IPS-15b (cell line): ENCODE measurements around the gene B3GNT9.

ENCODE experiments used
- H3K27me3 ChIP-seq: one replicate; pipeline ENCODE4 v1.6.1; 2013; ENCODE audit warnings: low read length; ENCODE audit not compliant: control insufficient read depth, insufficient read depth
- H3K36me3 ChIP-seq: one replicate; pipeline ENCODE4 v1.6.1; 2013; ENCODE audit warnings: low read length; ENCODE audit not compliant: control insufficient read depth, insufficient read depth
- H3K4me1 ChIP-seq: one replicate; pipeline ENCODE4 v1.6.1; 2013; ENCODE audit warnings: mild to moderate bottlenecking, low read length; ENCODE audit not compliant: control insufficient read depth, insufficient read depth
- H3K4me3 ChIP-seq: one replicate; pipeline ENCODE4 v1.5.1; 2013; ENCODE audit warnings: low read depth, low read length
- H3K9ac ChIP-seq: one replicate; pipeline ENCODE4 v1.6.1; 2013; ENCODE audit warnings: low read depth, mild to moderate bottlenecking, low read length
- H3K9me3 ChIP-seq: one replicate; pipeline ENCODE4 v1.6.1; 2013; ENCODE audit warnings: mild to moderate bottlenecking, low read length; ENCODE audit not compliant: control insufficient read depth, insufficient read depth

Gene B3GNT9

GRCh38 chr16:67173808-67174705 is 23.3 kb upstream of the B3GNT9 start:
- Histone ChIP-seq H3K36me3 (no peaks in the 10 kb centered on the region), H3K4me1 (peaks cover 12% of the 10 kb centered on the region), H3K9ac (no peak overlapping the region), H3K9me3 (no peaks in the 10 kb centered on the region), H3K27me3 (peaks cover 82% of the 10 kb centered on the region), H3K4me3 (peak overlapping the region; percentile 59)

DNA sequence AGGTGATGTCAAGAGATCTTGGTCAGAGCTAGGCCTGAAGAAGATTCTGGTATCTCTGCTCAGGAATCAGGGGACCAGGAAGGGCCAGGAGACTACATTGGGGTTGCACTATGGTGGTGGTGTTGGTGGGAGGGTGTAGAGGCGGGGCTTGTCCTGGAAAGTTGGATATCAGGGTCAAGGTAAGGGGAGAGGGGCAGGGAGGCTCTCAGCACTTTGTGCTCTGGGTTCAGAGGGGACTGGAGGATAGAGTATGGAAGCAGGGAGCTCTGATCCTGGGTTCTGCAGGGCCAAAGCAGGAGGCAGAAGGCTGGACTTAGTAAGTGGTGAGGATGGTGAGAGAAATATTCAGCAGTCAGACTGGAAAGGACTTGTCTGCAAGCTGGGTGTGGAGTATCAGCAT is 22.5 kb upstream of the B3GNT9 start:
- peak overlapping the region; percentile 59 for H3K4me3 ChIP-seq

DNA sequence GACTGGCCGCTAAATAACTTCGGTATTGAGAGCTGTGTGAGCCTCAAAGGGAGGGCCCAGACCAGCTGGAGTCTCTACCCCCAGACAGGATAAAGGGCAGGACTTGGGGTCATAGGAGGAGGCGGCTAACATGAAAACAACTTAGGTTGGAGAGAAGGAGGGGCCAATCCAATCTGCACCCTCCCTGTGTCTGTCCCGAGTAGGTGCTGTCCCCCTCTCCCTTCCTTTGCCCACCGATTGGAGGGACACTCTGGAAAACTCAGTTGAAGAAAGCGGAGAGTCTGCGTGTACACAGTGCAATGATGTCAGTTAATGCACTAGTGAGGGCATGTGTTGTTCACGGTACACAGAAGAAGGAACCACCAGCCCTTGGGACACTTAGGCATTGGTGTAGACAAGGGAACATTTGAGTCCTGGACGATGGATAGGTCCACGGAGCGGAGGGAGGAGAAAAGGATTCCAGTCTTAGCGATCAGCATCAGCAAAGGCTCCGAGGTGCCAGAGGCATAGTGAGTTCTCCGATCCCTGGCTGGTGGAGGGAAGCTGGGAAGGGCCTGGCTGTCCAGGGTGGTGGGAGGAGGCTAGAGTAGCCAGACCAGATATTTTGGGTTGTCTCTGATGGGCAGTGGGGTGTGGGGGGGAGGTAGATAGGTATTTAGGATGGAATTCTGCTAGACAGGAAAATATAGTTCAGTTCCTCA is 20.3 kb upstream of the B3GNT9 start:
- Histone ChIP-seq H3K9me3 (no peaks in the 10 kb centered on the region), H3K4me3 (peak overlapping the region; percentile 78), H3K4me1 (peaks cover 11% of the 10 kb centered on the region), H3K36me3 (no peaks in the 10 kb centered on the region), H3K27me3 (peaks cover 90% of the 10 kb centered on the region), H3K9ac (peak overlapping the region; percentile 70)

More for the DNA sequence above, 22.5 kb upstream of the B3GNT9 start:
- Histone ChIP-seq H3K9ac (no peak overlapping the region), H3K9me3 (no peaks in the 10 kb centered on the region), H3K36me3 (no peaks in the 10 kb centered on the region), H3K4me1 (peaks cover 12% of the 10 kb centered on the region), H3K27me3 (peaks cover 86% of the 10 kb centered on the region)

GRCh38 chr16:67170168-67170948 is 19.6 kb upstream of the B3GNT9 start, which contains the start of gene NOL3:
Gene NOL3 (plus strand): TSS chr16:67170538.
- H3K9ac ChIP-seq: peak within 1 kb of the TSS; percentile 70
- H3K4me1 ChIP-seq: peaks cover 11% of the 10 kb centered on the region
- no peaks in the 10 kb centered on the region for H3K9me3 ChIP-seq
- H3K4me3 ChIP-seq: peak within 1 kb of the TSS; percentile 78
- H3K36me3 ChIP-seq: no peaks in the 10 kb centered on the region
- peaks cover 91% of the 10 kb centered on the region for H3K27me3 ChIP-seq

DNA sequence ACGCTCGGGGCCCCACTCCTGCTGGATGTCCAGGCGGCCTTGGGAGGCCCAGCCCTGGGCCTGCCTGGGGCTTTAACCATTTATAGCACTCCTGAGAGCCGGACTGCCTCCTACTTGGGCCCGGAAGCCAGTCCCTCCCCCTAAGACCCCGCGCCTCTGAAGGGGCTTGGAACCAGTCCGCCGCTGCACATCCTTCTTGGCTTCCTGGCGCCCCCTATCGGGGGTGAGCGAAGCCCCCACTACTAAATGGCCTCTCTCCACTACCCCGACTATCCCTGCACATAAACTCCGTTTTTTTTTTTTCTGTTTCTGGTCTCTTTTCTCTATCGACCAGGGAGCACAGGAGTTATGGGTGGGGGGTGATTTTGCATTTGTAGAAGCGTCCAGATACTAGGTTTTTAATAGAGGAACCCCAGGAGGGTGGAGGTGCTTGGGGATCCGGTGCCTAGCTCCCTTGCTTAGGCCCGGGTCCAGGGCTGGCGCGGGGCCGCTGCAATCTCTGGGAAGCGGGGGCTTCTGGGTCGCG is 18.9 kb upstream of the B3GNT9 start:
- Histone ChIP-seq H3K9ac (no peak overlapping the region), H3K27me3 (peaks cover 91% of the 10 kb centered on the region), H3K4me1 (peaks cover 12% of the 10 kb centered on the region), H3K36me3 (no peaks in the 10 kb centered on the region), H3K9me3 (no peaks in the 10 kb centered on the region), H3K4me3 (peak overlapping the region; percentile 78)

DNA sequence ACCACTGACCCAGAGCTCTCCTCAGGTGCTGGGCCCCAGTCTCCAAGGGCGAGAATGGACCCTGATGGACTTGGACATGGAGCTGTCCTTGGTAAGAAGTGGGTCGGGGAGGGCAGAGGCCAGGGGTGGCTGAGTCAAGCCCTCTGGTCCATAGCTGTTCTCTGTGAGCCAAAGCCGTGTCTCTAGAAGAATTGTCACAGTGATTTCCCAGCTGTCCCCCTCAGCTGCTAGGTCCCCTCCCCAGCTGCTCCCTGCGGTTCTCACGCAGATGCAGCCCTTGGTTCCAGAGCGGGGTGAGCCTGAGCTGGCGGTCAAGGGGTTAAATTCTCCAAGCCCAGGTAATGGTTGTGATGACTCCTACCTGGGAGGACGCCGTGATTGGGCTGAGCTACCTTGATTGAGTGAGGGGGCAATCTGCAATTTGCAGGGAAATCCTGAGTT is 18.2 kb upstream of the B3GNT9 start:
- Histone ChIP-seq H3K9ac (no peak overlapping the region), H3K9me3 (no peaks in the 10 kb centered on the region), H3K4me3 (peak overlapping the region; percentile 78), H3K27me3 (peaks cover 90% of the 10 kb centered on the region), H3K4me1 (peaks cover 12% of the 10 kb centered on the region), H3K36me3 (no peaks in the 10 kb centered on the region)

GRCh38 chr16:67167588-67167987 is 16.8 kb upstream of the B3GNT9 start:
- peaks cover 9% of the 10 kb centered on the region for H3K4me1 ChIP-seq
- H3K4me3 ChIP-seq: no peak overlapping the region
- no peaks in the 10 kb centered on the region for H3K36me3 ChIP-seq
- peaks cover 90% of the 10 kb centered on the region for H3K27me3 ChIP-seq
- H3K9ac ChIP-seq: no peak overlapping the region
- H3K9me3 ChIP-seq: no peaks in the 10 kb centered on the region

- Histone ChIP-seq H3K4me1 (peaks cover 9% of the 10 kb centered on the region), H3K27me3 (peaks cover 90% of the 10 kb centered on the region), H3K4me3 (peak overlapping the region; percentile 37), H3K9ac (no peak overlapping the region), H3K36me3 (no peaks in the 10 kb centered on the region), H3K9me3 (no peaks in the 10 kb centered on the region)
Observed at GRCh38 chr16:67166598-67167168, 15.9 kb upstream of the B3GNT9 start.

DNA sequence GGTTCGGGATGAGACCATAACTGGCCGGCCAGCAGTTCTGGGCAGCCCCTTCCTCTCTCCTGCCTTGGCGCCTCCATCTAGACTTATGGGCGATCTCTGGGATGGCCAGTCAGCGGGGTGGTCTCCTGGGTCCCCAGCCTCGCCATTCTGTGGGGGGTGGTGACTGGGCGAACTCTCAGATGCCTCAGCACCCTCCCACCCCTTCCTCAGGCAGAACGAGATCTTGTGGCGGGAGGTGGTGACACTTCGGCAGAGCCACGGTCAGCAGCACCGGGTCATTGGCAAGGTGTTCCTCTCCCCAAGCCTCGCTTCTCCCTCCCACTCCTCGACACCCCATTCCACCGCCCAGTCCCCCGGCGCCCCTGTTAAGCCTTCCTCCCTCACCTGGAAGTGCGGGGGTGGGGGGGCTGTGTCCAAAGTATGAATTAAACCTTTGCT is 15.3 kb upstream of the B3GNT9 start:
- no peak overlapping the region for H3K9ac ChIP-seq
- peak overlapping the region; percentile 37 for H3K4me3 ChIP-seq
- H3K9me3 ChIP-seq: no peaks in the 10 kb centered on the region
- peaks cover 90% of the 10 kb centered on the region for H3K27me3 ChIP-seq
- H3K36me3 ChIP-seq: no peaks in the 10 kb centered on the region
- H3K4me1 ChIP-seq: peaks cover 9% of the 10 kb centered on the region

DNA sequence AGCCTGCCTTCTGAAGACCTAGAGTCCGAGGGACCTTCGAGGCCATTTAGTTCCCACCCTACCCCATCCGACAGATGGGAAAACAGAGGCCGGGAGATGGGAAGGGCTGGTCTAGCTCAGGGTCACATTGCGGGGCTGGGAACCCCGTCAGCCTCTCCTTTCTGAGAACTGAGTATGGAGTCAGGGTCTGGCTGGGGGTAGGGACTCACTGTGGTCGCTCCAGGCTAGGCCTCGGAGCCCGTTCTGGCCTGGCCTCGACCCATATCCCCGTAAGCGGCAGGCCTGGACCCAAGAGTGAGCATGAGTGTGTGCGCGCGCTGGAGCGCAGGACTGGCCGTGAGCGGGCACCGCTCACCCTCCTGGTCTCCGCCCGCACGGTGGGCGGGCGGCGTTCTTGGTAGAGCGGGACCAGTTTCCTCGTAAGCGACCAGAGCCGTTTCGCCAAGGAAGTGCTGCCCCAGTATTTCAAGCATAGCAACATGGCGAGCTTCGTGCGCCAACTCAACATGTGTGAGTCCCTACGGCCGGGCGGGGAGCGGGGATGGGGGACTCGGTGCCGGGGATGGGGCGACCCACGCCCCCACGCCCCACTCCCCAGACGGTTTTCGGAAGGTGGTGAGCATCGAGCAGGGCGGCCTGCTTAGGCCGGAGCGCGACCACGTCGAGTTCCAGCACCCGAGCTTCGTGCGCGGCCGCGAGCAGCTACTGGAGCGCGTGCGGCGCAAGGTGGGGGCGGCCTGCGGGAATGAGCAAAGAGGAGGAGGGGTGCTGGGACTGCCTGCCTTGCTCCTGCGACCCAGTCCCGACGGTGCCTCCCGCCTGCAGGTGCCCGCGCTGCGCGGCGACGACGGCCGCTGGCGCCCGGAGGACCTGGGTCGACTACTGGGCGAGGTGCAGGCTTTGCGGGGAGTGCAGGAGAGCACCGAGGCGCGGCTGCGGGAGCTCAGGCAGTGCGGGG is 14.6 kb upstream of the B3GNT9 start:
- Histone ChIP-seq H3K4me1 (peaks cover 6% of the 10 kb centered on the region), H3K9ac (no peak overlapping the region), H3K9me3 (no peaks in the 10 kb centered on the region), H3K27me3 (peaks cover 91% of the 10 kb centered on the region), H3K4me3 (peak overlapping the region; percentile 43), H3K36me3 (no peaks in the 10 kb centered on the region)
